ENCODE results near the gene CDK16. TPM values are rescaled to one million over a fixed set of nuclear protein-coding genes. Genes with fewer than 3 reads are reported as not detected.

The CDK16 gene
- total RNA-seq, 2 donors from 2014 or later, result 167 to 245 TPM

- Mint-ChIP-seq H3K9me3 (no peaks in the 10 kb centered on the region), H3K27ac (peak overlapping the region; percentile 99), H3K36me3 (ENCODE audit: low read depth) (peaks cover 56% of the 10 kb centered on the region), H3K27me3 (ENCODE audit: insufficient read depth) (no peaks in the 10 kb centered on the region), H3K4me3 (no peak overlapping the region), H3K4me1 (peaks cover 36% of the 10 kb centered on the region)
- TF ChIP-seq, protein P1, sequence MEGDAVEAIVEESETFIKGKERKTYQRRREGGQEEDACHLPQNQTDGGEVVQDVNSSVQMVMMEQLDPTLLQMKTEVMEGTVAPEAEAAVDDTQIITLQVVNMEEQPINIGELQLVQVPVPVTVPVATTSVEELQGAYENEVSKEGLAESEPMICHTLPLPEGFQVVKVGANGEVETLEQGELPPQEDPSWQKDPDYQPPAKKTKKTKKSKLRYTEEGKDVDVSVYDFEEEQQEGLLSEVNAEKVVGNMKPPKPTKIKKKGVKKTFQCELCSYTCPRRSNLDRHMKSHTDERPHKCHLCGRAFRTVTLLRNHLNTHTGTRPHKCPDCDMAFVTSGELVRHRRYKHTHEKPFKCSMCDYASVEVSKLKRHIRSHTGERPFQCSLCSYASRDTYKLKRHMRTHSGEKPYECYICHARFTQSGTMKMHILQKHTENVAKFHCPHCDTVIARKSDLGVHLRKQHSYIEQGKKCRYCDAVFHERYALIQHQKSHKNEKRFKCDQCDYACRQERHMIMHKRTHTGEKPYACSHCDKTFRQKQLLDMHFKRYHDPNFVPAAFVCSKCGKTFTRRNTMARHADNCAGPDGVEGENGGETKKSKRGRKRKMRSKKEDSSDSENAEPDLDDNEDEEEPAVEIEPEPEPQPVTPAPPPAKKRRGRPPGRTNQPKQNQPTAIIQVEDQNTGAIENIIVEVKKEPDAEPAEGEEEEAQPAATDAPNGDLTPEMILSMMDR (conservative IDR thresholded peaks at IDR 0.05), result no peak
- 85 to 93% methylated on average over 3 to 8 of the region's 8 CpGs for WGBS, 2 experiments (ENCODE audit: insufficient coverage in 1 of 2, insufficient read length in 1 of 2)
- Histone ChIP-seq H3K9me3 (ENCODE audit: control insufficient read depth, low read length) (no peaks in the 10 kb centered on the region), H3K4me3 (ENCODE audit: low read length) (no peak overlapping the region), H3K27me3 (ENCODE audit: control insufficient read depth, insufficient read depth, low read length, poor library complexity, severe bottlenecking) (no peaks in the 10 kb centered on the region), H3K36me3 (ENCODE audit: control insufficient read depth, insufficient read depth, low read length) (peaks cover 38% of the 10 kb centered on the region), H3K9ac (ENCODE audit: extremely low read depth, low read length, poor library complexity, severe bottlenecking) (no peak overlapping the region), H3K4me1 (ENCODE audit: control insufficient read depth, insufficient read depth, low read length) (no peaks in the 10 kb centered on the region), H3K27ac (ENCODE audit: low read depth, low read length) (peak overlapping the region; percentile 82)
- no peak for DNase-seq
These were observed 2.0 kb upstream of the CDK16 start for GRCh38 chrX:47216393-47216925.

DNA sequence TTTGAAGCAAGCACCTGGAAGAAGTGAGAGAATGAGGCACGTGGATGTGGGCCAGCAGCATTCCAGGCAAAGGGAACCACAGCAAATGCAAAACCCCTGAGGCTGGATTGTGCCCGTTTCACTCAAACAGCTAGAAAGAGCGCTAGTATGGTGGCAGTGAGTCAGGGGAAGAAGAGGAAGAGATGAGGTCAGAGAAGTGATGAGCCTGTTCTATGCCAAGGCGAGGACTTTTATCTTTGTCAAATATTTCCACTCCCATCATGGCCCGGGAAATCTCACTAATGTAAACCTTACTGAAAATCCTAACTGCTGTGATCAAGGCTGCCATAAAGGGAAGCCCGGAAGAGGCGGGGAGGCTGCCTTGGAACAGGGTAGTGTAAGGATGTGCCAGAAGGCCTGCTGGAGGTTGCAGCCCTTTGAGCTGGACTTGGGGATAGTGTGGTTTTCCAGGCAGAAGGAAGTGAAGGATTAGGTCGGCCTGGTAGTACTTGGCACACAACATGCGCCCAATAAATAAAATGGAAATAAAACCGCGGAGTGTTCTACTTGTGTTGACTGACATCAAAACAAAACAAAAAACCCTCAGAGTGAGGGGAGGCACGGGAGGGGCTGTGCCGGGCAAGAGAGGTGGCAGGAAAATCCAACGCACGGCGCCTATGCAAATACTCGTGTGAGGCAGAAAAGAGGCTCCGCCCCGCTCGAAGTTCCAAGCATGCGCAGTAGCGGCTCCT, 1.2 kb upstream of the CDK16 start:
- Histone ChIP-seq H3K9me3 (ENCODE audit: control insufficient read depth, low read length) (no peaks in the 10 kb centered on the region), H3K27ac (ENCODE audit: low read depth, low read length) (peak overlapping the region; percentile 82), H3K4me1 (ENCODE audit: control insufficient read depth, insufficient read depth, low read length) (no peaks in the 10 kb centered on the region), H3K27me3 (ENCODE audit: control insufficient read depth, insufficient read depth, low read length, poor library complexity, severe bottlenecking) (no peaks in the 10 kb centered on the region), H3K4me3 (ENCODE audit: low read length) (peak overlapping the region; percentile 69), H3K36me3 (ENCODE audit: control insufficient read depth, insufficient read depth, low read length) (peaks cover 33% of the 10 kb centered on the region), H3K9ac (ENCODE audit: extremely low read depth, low read length, poor library complexity, severe bottlenecking) (peak overlapping the region; percentile 30)
- Mint-ChIP-seq H3K4me3 (peak overlapping the region; percentile 88), H3K27me3 (ENCODE audit: insufficient read depth) (no peaks in the 10 kb centered on the region), H3K27ac (peak overlapping the region; percentile 99), H3K36me3 (ENCODE audit: low read depth) (peaks cover 56% of the 10 kb centered on the region), H3K9me3 (no peaks in the 10 kb centered on the region), H3K4me1 (peaks cover 36% of the 10 kb centered on the region)
- no peak for DNase-seq
- TF ChIP-seq, protein P1 (conservative IDR thresholded peaks at IDR 0.05), result no peak
- WGBS, 2 experiments (ENCODE audit: insufficient coverage in 1 of 2, insufficient read length in 1 of 2), result 19 to 80% methylated on average over 1 to 21 of the region's 22 CpGs

DNA sequence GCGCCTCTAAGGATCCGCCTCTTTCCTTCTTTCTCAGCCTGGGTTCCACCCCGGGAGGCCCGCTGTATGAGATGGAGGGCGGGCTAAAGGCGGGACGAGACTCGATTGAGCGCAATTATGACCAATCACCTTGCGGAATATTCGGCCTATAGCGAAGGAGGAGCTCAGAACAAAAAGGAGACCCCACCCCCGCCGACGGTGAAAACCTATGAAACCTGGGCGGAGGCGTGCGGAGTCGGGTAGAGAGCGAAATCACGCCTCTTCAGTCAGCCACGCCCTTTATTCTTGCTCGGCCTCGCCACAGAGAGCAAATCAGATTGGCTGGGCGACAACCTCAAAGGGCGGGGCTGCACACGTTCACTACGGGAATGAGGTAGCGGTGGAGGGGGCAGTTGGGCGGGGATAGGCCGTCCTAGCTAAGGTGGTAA, 615 bp upstream of the CDK16 start:
- peaks cover 54% of the 10 kb centered on the region for H3K36me3 Mint-ChIP-seq (ENCODE audit: low read depth)
- TF ChIP-seq, protein P1 (conservative IDR thresholded peaks at IDR 0.05), result no peak
- 0 to 2% methylated on average over 8 to 31 of the region's 31 CpGs for WGBS, 2 experiments (ENCODE audit: insufficient coverage in 1 of 2, insufficient read length in 1 of 2)

More for the DNA sequence above, 615 bp upstream of the CDK16 start:
- DNase-seq, result peak; percentile 100
- no peaks in the 10 kb centered on the region for H3K27me3 ChIP-seq (ENCODE audit: control insufficient read depth, insufficient read depth, low read length, poor library complexity, severe bottlenecking)
- peak overlapping the region; percentile 99 for H3K27ac Mint-ChIP-seq
- H3K27ac ChIP-seq (ENCODE audit: low read depth, low read length), result peak overlapping the region; percentile 98
- peak overlapping the region; percentile 87 for H3K9ac ChIP-seq (ENCODE audit: extremely low read depth, low read length, poor library complexity, severe bottlenecking)
- peaks cover 27% of the 10 kb centered on the region for H3K36me3 ChIP-seq (ENCODE audit: control insufficient read depth, insufficient read depth, low read length)
- H3K4me3 Mint-ChIP-seq, result peak overlapping the region; percentile 88
- H3K4me1 ChIP-seq (ENCODE audit: control insufficient read depth, insufficient read depth, low read length), result no peaks in the 10 kb centered on the region
- H3K4me3 ChIP-seq (ENCODE audit: low read length), result peak overlapping the region; percentile 90
- no peaks in the 10 kb centered on the region for H3K9me3 ChIP-seq (ENCODE audit: control insufficient read depth, low read length)
- H3K4me1 Mint-ChIP-seq, result peaks cover 36% of the 10 kb centered on the region
- H3K9me3 Mint-ChIP-seq, result no peaks in the 10 kb centered on the region
- no peaks in the 10 kb centered on the region for H3K27me3 Mint-ChIP-seq (ENCODE audit: insufficient read depth)
